GM11168 (cell line): ENCODE results near the gene SLC26A1.

Source experiments
- in situ Hi-C: fragments of 300-500 bp; cut with MboI; formaldehyde crosslinking; loops from one replicate; pipeline ENCODE4 v1.12.0; 2022; ENCODE audit warnings: low sequenced_read_pairs; ENCODE audit not compliant: unreplicated experiment

SLC26A1 gene

DNA sequence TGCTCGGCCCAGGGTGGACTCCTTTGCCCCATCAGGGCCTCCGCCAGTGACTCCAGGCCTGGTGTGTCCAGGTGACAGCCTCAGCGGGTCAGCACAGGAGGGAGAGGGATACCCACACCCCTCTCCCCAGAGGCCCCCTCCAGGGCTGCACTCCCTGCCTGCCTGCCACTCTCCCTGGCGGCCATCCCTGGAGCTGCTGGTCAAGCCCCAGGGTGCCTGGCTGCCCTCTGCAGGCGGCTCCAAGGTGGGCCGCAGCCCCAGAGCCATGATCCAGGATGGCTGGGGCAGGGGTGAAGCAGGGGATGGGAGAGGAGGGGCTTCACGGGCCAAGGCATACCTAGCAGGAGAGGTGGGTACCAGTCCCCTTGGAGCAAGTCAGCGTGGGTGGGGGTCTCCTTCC lies 22.0 kb upstream of the SLC26A1 start:
- in situ Hi-C loops: no loop called here

DNA sequence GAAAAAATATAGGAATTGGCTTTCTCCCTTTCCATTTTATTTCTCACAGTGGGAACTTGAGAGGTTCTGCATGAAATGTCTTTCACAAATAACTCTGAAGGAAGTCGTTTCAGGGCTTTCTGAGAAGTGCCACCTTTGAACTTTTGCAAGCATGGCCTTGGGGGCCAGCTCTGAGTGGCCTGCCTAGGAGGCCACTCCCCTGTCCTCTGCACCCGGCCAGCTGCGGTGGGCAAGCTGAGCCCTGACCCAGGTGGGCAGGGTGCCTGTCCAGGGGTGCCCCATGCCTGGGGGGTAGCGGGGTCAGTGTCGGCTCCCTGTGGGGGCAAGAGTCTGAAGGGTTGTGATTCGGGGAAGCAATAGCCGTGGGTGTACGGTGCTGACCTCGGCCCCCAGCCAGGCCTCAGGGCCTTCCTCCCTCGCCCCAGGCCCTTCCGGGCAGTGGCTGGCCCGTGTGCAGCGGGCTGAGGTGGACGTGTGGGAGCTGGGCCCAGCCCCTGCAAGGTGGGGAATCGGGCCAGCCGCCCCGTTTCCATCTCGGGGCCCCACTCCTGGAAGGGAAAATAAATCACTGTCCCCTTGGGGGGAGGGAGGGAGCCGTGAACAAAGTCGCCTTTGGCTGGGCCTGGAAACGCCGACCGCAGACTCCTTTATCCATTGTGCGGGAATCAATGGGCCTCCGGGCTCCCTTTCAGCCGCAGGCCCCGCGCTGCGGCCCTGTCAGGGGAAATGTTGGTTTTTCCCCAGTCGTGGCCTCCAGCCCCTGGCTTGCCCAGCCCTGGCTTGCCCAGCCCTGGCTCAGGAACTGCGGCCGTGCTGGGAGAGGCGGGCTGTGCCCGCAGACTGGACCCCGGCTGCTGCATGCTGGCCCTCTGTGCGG lies 21.3 kb upstream of the SLC26A1 start:
- in situ Hi-C loops: no loop called here

DNA sequence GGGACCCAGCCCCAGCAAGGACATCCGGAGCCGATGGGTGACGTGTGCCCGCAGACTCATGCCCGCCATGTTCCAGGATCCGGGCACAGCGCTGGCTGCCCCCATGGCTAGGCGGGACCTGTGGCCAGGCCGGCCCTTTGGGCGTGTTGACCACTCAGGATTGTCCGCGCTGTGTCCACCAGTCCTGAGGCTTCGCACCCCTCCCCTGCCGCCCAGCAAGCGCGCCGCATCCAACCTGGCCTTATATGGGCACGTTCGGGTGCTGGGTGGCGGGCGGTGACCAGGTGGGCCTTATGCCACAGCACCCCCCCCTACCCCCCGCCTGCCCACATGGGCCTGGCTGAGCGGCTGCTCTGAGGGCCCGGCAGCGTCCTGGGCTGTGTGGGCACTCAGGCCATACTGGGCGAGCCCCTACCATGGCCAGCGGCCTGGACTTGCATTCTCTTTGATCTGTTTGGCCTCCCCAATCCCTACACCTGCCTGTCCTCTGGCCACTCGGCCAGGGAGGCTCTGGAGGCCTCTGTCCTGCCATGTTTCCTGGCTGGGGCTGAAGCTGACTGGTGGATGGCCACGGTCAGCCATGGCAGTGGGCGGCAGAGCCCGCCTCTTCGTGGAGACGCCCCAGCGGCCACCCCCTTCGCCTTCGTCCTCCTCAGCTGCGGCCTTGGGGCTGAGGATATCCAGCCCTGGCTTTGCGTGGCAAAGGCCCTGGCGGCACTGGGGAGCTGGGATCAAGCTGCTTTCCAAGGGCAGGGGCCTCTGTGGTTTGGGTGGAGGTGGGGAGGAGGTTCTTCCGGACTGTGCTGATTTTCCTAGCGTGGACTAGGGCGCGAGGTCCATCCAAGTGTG lies 20.2 kb upstream of the SLC26A1 start:
- in situ Hi-C loops: no loop called here

DNA sequence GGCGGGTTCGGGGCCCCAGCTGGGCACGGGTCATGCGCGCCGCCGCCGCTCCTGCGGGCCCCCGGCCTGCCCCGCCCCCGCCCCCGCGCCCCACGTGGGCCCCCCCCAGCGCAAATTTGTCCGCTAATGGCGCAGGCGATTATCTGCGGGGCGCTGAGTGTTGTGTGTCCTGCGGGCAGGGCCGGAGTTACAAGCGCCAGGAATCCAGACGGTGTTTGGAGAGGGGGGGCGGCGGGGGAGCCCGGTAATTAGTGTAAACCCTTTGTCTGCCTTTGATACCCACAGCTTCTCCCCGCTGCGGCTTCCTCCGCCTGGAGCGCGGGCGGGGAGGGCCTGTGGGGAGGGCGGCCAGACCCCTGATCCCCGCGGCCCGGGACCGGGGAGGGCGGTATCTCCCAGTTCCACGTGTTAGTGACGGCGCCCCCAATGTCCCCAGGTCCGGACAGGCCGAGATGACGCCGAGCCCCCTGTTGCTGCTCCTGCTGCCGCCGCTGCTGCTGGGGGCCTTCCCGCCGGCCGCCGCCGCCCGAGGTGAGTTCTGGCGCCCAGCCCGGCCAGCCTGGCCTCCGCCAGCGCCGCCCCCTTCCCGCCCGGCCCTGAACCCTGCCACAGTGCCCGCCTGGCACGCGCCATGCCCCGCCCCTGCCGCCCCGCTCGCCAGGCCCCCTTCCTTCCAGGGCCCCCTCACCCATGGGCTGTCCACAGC lies 19.0 kb upstream of the SLC26A1 start:
- in situ Hi-C loops: no loop called here

DNA sequence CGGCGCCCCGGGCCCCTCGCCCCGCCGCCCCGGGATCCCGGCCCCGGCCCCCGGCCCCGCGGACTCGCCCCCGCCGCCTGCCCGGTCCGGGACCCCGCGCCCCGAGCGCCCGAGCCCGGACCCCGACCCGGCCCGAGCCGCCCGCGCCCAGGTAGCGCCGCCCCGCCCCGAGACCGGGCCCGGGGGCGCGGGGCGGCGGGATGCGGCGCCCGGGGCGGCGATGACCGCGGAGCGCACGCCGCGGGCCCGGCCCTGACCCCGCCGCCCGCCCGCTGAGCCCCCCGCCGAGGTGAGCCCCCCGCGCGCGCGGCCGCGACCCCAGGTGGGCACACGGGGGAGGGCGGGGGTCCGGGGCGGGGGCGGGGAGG lies 18.4 kb upstream of the SLC26A1 start:
- in situ Hi-C loops: no loop called here

DNA sequence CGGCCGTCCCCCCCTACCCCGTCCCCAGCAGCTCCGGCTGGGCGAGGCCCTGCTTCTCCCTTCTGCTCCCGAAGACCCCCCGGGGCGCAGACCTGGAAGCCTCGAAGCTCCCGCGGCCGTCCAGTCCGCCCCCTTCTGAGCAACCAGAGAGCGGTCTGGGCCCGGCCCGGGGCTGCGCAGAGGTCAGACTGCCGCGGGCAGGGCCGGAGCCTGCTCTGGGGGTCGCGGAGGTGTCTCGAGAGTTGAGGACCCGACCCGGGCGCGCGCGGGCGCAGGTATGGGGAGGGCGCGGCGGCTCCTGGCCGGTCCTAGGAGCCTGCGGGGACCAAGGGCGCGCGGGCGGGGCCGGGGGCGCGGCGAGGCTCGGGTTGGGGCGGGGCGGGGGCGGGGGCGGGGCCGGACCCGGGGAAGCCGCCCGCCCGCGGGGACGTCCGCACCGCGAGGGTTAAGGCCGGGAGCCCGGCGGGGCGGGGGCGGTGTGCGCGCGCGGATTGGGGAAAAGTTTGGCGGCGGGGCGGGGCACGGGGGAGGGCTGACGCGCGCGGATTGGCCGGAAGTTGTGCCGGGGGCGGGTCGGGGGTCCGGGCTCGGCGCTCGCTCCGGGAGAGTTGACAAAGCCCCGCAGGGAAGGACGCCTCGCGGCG lies 17.9 kb upstream of the SLC26A1 start, which contains the start of gene FGFRL1:
TSS of gene FGFRL1 (plus strand) at position 605 of the 644 bp plus-strand sequence. CDS start 860 bp downstream, outside the sequence.
- in situ Hi-C loops: no loop called here

DNA sequence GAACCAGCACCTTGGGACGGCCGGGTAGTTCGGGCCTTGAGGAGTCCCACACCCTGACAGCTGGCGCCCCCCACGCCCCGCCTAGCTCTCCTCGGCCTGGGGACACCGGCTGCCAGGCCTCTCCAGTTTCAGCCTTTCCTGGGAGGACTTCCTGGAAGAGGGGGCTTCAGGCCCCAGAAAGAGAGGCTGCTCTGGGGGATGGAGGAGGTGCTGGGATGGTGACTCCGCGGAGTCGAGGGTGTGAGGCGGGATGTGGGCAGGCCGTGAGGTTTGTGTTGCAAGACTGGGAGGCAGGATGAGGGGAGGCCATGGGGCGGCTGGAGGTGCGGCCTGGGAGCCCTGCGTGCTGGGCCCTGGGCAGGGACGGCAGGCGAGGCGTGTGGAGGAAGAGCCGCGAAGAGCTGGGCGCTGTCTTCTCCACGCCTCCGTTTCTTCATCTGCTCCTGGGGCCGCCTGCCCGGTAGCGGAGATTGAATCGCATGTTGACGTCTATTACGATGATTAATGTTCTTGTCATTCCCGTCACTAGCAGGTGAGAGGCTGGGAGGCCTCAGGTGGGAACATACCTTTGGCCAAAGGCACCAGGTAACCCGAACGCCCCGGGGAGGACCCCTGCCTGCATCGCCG lies 17.3 kb upstream of the SLC26A1 start:
- in situ Hi-C loops: no loop called here

DNA sequence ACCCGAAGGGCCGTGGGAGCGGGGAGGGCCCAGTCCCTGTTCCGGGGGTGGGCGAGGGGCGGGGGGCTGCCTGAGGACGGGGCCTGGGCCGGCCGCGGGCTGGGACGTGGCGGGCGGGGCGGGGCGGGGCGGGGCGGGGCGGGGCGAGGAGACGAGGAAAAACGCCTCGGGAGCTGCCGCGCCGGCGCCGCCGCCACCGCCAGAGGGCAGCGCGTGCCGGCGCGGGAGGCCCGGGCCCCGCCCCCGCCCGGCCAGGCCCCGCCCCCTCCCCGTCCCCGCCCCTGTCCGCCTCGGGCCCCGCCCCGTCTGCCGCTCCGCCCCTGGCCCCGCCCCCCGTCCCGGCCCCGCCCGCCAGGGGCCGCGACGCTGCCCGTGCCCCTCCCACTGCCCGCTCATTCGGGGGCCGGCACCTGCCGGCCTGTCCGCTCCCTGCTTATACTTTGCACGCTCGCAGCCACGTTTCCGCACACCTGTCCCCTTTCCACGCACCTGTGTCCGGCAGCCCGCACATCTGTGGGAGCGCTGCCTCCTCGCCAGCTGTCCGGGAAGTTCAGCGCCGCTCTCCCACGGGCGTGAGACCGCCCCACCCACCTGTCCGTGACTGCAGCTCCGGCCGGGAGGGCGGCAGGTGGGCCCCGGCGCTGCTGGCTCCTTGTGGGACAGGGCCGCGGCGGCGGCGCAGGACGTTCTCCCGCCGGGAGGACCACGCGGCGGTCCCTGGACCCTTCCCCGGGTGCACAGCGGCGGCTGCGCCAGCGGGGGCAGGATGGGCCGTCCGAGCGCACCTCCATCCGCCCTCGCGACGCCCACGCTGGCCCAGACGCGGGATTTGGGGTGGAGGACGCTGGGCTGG lies 16.6 kb upstream of the SLC26A1 start:
- in situ Hi-C loops: no loop called here

DNA sequence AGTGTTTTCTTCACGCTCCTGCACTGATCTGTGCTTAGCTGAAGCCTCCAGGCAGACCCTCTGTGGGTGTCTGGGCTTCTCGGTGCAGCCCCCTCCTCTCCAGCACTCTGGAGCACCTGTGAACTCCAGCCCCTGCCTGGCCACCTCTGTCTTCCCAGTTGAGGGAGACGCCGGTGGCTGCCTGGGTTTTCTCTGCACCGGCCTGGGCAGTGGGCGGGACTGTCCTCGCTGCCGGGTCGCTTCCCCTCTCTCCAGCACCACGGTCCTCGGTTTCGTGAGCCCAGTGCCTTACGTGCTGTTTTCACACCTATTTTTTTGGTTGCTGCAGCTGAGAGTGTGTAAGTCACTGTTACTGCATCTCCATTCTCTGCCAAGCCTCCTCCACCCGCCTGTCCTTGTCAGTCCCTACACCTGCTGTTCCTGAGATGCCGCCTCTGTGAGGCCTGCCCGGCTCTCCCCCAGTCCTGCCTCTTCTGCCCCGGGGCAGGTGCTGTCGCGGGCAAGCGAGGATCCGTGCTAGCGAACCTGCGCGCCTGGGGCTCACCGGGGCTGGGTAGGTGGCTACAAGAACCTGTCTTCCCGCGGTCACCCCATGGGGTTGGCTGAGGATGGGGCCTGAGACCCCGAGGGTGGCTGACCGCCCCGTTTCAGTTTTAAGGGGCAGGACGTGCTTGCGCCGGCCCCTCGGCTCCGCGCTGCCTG lies 15.8 kb upstream of the SLC26A1 start:
- in situ Hi-C loops: no loop called here

DNA sequence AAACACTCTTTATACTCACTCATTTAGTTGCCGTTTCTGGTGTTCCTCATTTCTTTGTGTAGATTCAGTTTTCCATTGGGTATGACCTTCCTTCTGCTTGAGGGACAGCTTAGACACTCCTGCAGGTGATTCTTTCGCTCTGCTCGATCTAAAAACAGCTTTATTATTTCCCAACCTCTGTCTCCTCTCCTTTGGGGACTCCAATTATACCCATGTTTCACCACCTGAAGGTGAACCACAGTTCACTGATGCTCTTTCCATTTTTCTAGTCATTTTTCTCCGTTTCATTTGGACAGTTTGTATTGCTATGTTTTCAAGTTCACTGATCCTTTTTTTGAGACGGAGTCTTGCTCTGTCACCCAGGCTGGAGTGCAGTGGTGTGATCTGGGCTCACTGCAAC lies 13.7 kb upstream of the SLC26A1 start:
- in situ Hi-C loops: no loop called here

DNA sequence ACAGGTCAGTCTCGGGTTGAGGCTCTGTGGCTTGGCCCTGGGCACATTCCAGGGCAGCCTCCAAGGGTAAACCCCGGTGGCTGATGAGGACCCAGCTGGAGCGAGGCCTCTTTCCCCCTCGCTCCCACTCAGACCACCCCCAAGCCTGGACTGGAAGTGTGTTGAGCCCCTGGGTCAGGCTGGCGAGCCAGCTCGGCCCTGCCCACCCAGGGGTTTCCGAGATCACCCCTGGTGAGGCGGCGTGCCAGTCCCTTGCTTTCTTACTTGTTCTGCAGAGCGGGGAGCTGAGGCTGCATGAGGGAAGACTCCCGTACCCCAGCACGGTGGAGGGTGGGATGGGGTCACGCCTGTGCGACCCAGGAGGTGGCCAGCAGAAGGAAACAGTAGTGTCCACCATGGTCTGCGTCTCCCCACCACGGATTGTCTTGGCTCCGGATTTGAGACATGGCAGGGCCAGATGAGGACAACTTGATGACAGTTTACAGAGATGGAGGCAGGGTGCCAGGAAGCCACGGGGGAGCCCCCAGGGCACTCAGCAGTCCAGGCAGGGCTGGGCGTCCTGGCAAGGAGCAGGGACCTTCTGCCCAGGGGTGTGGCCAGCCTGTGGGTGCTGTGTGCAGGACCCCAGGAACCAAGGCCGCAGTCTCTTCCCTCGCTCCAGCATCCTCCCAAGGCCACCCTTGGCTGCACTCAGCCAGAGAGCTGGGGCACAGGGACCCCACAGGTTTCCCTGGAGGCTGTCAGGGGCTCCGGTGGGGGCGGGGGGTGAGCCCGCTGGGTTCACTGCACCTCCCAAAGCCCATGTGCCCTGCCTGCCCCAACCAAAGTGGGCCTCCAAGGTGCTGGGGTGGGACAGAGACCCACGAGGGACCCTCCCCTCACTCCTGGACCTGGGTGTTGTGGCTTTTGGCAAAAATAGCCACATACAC lies 11.6 kb upstream of the SLC26A1 start:
- in situ Hi-C loops: no loop called here

DNA sequence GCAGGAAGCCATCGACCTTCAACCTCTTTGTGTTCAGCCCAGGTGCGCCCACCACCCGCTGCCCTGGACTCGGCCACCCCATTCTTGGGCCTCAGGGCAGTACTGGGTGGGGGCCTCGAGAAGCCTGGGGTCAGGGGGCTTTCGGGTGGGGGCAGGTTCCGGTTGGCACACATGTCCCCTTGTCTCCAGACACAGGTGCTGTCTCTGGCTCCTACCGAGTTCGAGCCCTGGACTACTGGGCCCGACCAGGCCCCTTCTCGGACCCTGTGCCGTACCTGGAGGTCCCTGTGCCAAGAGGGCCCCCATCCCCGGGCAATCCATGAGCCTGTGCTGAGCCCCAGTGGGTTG lies 10.8 kb upstream of the SLC26A1 start:
- in situ Hi-C loops: no loop called here

DNA sequence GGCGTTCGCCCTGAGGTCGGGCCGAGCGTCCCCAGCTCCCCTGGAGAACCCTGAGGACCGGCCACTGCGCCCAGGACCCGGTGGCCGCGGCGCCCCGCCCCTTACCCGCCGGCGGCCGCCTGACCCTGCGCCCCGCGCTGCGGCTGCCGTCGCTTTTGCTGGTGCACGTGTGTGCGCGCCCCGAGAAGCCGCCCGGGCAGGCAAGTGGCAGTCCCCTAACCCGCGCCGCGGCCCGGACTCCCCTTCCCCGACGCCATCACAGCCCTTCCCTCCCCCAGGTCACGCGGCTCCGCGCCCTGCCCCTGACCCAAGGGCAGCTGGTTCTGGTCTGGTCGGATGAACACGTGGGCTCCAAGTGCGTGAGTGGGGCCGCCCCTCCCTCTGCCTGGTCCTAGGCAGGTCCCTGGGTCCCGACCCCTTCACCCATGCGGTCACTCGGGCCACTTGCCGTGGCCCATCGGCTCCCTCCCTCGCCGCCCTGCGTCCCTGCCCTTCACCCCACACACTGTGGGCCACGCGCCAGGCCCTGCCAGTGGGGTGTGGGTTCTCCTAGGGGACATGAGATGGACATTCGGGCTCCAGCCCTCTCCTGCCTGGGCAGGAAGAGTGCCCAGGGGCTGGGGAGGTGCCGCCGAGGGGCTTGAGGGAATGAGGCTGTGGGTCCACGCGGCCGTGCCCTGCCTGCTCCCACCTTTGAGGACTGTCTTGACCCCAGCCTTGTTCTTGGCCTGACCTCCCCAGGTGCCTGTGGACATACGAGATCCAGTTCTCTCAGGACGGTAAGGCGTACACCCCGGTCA lies 10.3 kb upstream of the SLC26A1 start:
- in situ Hi-C loops: no loop called here

DNA sequence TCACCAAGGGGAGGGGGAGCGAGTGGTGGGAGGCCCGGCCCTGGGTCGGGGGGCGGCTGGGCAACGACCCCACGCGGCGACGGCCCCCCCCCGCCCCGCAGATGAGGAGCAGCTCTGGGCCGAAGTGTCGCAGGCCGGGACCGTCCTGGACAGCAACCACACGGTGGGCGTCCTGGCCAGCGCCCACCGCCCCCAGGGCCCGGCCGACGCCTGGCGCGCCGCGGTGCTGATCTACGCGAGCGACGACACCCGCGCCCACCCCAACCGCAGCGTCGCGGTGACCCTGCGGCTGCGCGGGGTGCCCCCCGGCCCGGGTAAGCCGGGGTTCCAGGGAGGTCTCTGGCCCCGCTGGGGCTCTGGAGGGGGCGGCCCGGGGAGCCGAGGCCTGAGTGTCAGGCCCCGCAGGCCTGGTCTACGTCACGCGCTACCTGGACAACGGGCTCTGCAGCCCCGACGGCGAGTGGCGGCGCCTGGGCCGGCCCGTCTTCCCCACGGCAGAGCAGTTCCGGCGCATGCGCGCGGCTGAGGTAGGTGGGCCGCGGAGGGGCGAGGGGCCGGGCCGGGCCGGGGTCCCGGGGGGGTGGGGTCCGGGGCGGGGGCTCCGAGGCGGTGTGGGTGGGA lies 9.5 kb upstream of the SLC26A1 start:
- in situ Hi-C loops: no loop called here

DNA sequence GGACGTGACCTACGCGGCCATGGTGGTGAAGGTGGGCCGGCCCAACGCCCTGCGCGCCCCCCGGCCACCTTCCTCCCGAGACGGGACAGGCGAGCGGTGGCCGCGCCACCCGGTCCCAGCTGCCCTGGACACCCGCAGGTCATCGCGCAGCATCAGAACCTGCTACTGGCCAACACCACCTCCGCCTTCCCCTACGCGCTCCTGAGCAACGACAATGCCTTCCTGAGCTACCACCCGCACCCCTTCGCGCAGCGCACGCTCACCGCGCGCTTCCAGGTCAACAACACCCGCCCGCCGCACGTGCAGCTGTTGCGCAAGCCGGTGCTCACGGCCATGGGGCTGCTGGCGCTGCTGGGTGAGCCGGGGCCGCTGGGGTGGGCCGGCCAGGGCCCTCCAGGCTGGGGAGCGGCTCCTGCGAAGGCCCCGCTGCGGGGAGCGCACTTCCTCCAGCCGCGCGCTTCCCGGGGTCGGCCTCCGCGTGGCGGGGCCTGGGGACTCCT lies 9.0 kb upstream of the SLC26A1 start:
- in situ Hi-C loops: no loop called here

DNA sequence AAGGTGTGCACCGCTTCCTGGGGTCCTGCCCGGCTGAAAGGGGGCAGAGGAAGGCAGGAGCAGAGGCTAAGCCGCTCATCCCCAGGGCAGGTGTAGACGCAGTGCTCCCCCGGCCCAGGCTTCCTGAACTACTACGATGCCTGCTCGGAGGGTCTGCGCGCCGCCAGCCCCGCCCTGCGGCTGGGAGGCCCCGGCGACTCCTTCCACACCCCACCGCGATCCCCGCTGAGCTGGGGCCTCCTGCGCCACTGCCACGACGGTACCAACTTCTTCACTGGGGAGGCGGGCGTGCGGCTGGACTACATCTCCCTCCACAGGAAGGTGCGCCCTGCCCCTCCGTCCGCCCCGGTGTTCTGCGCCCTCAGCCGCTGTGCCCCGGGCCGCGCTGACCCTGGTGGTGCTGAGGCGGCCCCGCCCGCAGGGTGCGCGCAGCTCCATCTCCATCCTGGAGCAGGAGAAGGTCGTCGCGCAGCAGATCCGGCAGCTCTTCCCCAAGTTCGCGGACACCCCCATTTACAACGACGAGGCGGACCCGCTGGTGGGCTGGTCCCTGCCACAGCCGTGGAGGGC lies 8.4 kb upstream of the SLC26A1 start:
- in situ Hi-C loops: no loop called here
